H9 (cell line): ENCODE data around the gene GPATCH11. TPM values are rescaled to one million over a fixed set of nuclear protein-coding genes. Genes with fewer than 3 reads are reported as not detected.

ENCODE experiments used
- DNase-seq: peaks from one replicate; pipeline ENCODE4 v3.0.0-alpha.2; 2017
- H2AFZ ChIP-seq: one replicate; pipeline ENCODE4 v1.6.1; 2013; ENCODE audit warnings: mild to moderate bottlenecking, low read length, control low read depth, moderate library complexity
- H2AK5ac ChIP-seq: 2 replicates; pipeline ENCODE4 v1.6.1; 2013; ENCODE audit warnings: low read length, control low read depth, mixed read lengths; ENCODE audit not compliant: insufficient read length
- H2BK120ac ChIP-seq: one replicate; pipeline ENCODE4 v1.6.1; 2013; ENCODE audit warnings: low read depth, mild to moderate bottlenecking, low read length, control low read depth, inconsistent platforms; ENCODE audit not compliant: poor library complexity, severe bottlenecking
- H2BK12ac ChIP-seq: 2 replicates; pipeline ENCODE4 v1.6.1; 2013; ENCODE audit warnings: low read length, control low read depth, mixed read lengths, low read depth; ENCODE audit not compliant: insufficient read length
- H2BK15ac ChIP-seq: 2 replicates; pipeline ENCODE4 v1.6.1; 2013; ENCODE audit warnings: low read depth, low read length, control low read depth
- H2BK20ac ChIP-seq: one replicate; pipeline ENCODE4 v1.6.1; 2013; ENCODE audit warnings: low read depth, mild to moderate bottlenecking, low read length, control low read depth, inconsistent platforms; ENCODE audit not compliant: poor library complexity, severe bottlenecking
- H2BK5ac ChIP-seq: 2 replicates; pipeline ENCODE4 v1.6.1; 2013; ENCODE audit warnings: low read length, control low read depth, mixed read lengths; ENCODE audit not compliant: insufficient read length
- H3K14ac ChIP-seq: 2 replicates; pipeline ENCODE4 v1.6.1; 2013; ENCODE audit warnings: low read length, control low read depth; ENCODE audit not compliant: insufficient read depth
- H3K18ac ChIP-seq: 2 replicates; pipeline ENCODE4 v1.6.1; 2013; ENCODE audit warnings: low read depth, mild to moderate bottlenecking, mixed read lengths, low read length, control low read depth; ENCODE audit not compliant: insufficient read length
- H3K23ac ChIP-seq: 2 replicates; pipeline ENCODE4 v1.6.1; 2013; ENCODE audit warnings: low read length, control low read depth, mixed read lengths, low read depth; ENCODE audit not compliant: insufficient read length
- H3K23me2 ChIP-seq: 2 replicates; pipeline ENCODE4 v1.6.1; 2013; ENCODE audit warnings: low read depth, mild to moderate bottlenecking, mixed read lengths, low read length, control low read depth; ENCODE audit not compliant: insufficient read length, poor library complexity, severe bottlenecking
- H3K27ac ChIP-seq: 2 replicates; pipeline ENCODE4 v1.5.1; 2013; ENCODE audit warnings: low read length, control low read depth, mixed read lengths, low read depth; ENCODE audit not compliant: insufficient read length
- H3K27me3 ChIP-seq: 2 replicates; pipeline ENCODE4 v1.6.1; 2013; ENCODE audit warnings: low read length, control low read depth, inconsistent platforms; ENCODE audit not compliant: insufficient read depth
- H3K4ac ChIP-seq: 2 replicates; pipeline ENCODE4 v1.6.1; 2013; ENCODE audit warnings: low read depth, mild to moderate bottlenecking, control low read depth, inconsistent platforms, low read length, moderate library complexity
- H3K4me1 ChIP-seq: 2 replicates; pipeline ENCODE4 v1.6.1; 2013; ENCODE audit warnings: low read length, control low read depth, inconsistent platforms; ENCODE audit not compliant: insufficient read depth
- H3K4me2 ChIP-seq: 2 replicates; pipeline ENCODE4 v1.6.1; 2013; ENCODE audit warnings: low read length, control low read depth, mixed read lengths; ENCODE audit not compliant: insufficient read length, insufficient read depth
- H3K56ac ChIP-seq: 2 replicates; pipeline ENCODE4 v1.6.1; 2013; ENCODE audit warnings: low read depth, mild to moderate bottlenecking, mixed read lengths, low read length, control low read depth; ENCODE audit not compliant: insufficient read length
- H3K79me1 ChIP-seq: 2 replicates; pipeline ENCODE4 v1.6.1; 2013; ENCODE audit warnings: low read depth, mild to moderate bottlenecking, moderate library complexity, low read length, control low read depth, inconsistent platforms; ENCODE audit not compliant: insufficient read depth, poor library complexity, severe bottlenecking
- H3K79me2 ChIP-seq: 2 replicates; pipeline ENCODE4 v1.6.1; 2013; ENCODE audit warnings: low read length, control low read depth, inconsistent platforms; ENCODE audit not compliant: insufficient read depth
- H3K9ac ChIP-seq: 2 replicates; pipeline ENCODE4 v1.6.1; 2013; ENCODE audit warnings: low read length, control low read depth, mixed read lengths; ENCODE audit not compliant: insufficient read length; ENCODE audit errors: extremely low read depth
- H3K9me3 ChIP-seq: one replicate; pipeline ENCODE4 v1.6.1; 2013; ENCODE audit warnings: low read depth, low read length, inconsistent platforms; ENCODE audit not compliant: control insufficient read depth
- H3T11ph ChIP-seq: one replicate; pipeline ENCODE4 v1.6.1; 2013; ENCODE audit warnings: mild to moderate bottlenecking, low read length, control low read depth, inconsistent platforms
- H4K20me1 ChIP-seq: one replicate; pipeline ENCODE4 v1.6.1; 2013; ENCODE audit not compliant: control insufficient read depth, insufficient read length, insufficient read depth
- H4K5ac ChIP-seq: 2 replicates; pipeline ENCODE4 v1.6.1; 2013; ENCODE audit warnings: low read depth, mild to moderate bottlenecking, mixed read lengths, low read length, control low read depth; ENCODE audit not compliant: insufficient read length
- H4K8ac ChIP-seq: replicated peaks from 2 replicates; pipeline ENCODE4 v1.6.1; 2013; ENCODE audit warnings: low read length, control low read depth, mixed read lengths, low read depth; ENCODE audit not compliant: insufficient read length
- H4K91ac ChIP-seq: 2 replicates; pipeline ENCODE4 v1.6.1; 2013; ENCODE audit warnings: low read depth, mild to moderate bottlenecking, moderate library complexity, mixed read lengths, low read length, control low read depth; ENCODE audit not compliant: insufficient read length
- H3K27ac Mint-ChIP-seq, 3 experiments: 2 replicates in 2 of 3; 3 replicates in 1 of 3; pipeline ENCODE4 v1.8.0; 2020 to 2021; ENCODE audit warnings: mixed read lengths in 3 of 3, mild to moderate bottlenecking in 1 of 3, moderate library complexity in 1 of 3
- H3K27me3 Mint-ChIP-seq: 2 replicates; pipeline ENCODE4 v1.8.0; 2021; ENCODE audit warnings: low read depth, mild to moderate bottlenecking, moderate library complexity, mixed read lengths
- H3K36me3 Mint-ChIP-seq, 3 experiments: 2 replicates in 2 of 3; 3 replicates in 1 of 3; pipeline ENCODE4 v1.8.0; 2020 to 2021; ENCODE audit warnings: low read depth in 3 of 3, mixed read lengths in 3 of 3; ENCODE audit not compliant: insufficient read depth in 1 of 3
- H3K4me1 Mint-ChIP-seq, 2 experiments: 2 replicates each; pipeline ENCODE4 v1.8.0; 2020; ENCODE audit warnings: mixed read lengths in 2 of 2
- H3K4me3 Mint-ChIP-seq, 2 experiments: 2 replicates in 1 of 2; 3 replicates in 1 of 2; pipeline ENCODE4 v1.8.0; 2020 to 2021; ENCODE audit warnings: mild to moderate bottlenecking in 2 of 2, mixed read lengths in 2 of 2, moderate library complexity in 1 of 2
- H3K9me3 Mint-ChIP-seq, 2 experiments: 2 replicates in 1 of 2; 3 replicates in 1 of 2; pipeline ENCODE4 v1.8.0; 2020; ENCODE audit warnings: mild to moderate bottlenecking in 2 of 2, mixed read lengths in 2 of 2, moderate library complexity in 1 of 2
- WGBS: extraction: QIAGEN DNeasy Blood & Tissue Kit; methylation state at CpG from one replicate; pipeline ENCODE4 v1.1.7; 2013; ENCODE audit warnings: missing lambda C conversion rate, low lambda C conversion rate, mixed read lengths; ENCODE audit not compliant: insufficient read length; ENCODE audit errors: extremely low coverage; 5-methylcytosine and 5-hydroxymethylcytosine counted together
- total RNA-seq: library from RNA; stranded (reverse); gene quantifications from 2 replicates; pipeline ENCODE4 v1.2.1, GENCODE V29; 2021
- TF ChIP-seq, protein P1 (sequence below): fragments of 200-600 bp; sonication (generic); conservative IDR thresholded peaks from 3 replicates; pipeline ENCODE4 v1.8.0; 2021; ENCODE audit warnings: antibody characterized with exemption, mild to moderate bottlenecking

Gene GPATCH11
- total RNA-seq, 1 experiment from 2014 or later, result 3.1 TPM

- Histone ChIP-seq H3K27me3 (no peaks in the 10 kb centered on the region), H2BK20ac (no peak overlapping the region), H3K4me2 (no peak overlapping the region), H3K9me3 (no peaks in the 10 kb centered on the region), H2BK12ac (no peak overlapping the region), H3K4ac (no peak overlapping the region), H3K79me2 (no peaks in the 10 kb centered on the region), H2AK5ac (no peak overlapping the region), H3K56ac (no peak overlapping the region), H3K14ac (no peak overlapping the region), H2BK120ac (no peak overlapping the region), H3K27ac (no peak overlapping the region), H4K8ac (no peak overlapping the region), H3K18ac (no peak overlapping the region), H2BK5ac (no peak overlapping the region), H3K23ac (no peak overlapping the region), H2AFZ (no peak overlapping the region), H3K9ac (no peak overlapping the region), H4K91ac (no peak overlapping the region), H4K20me1 (no peaks in the 10 kb centered on the region), H3K79me1 (no peaks in the 10 kb centered on the region), H3T11ph (no peak overlapping the region), H4K5ac (no peak overlapping the region), H3K23me2 (no peaks in the 10 kb centered on the region), H2BK15ac (no peak overlapping the region), H3K4me1 (no peaks in the 10 kb centered on the region)
- no peaks in the 10 kb centered on the region for H3K27me3 Mint-ChIP-seq
- no peak for DNase-seq
- H3K4me1 Mint-ChIP-seq, result no peaks in the 10 kb centered on the region
- no peaks in the 10 kb centered on the region; a peak in 2 of 5 replicates for H3K9me3 Mint-ChIP-seq
- no CpG with 5 or more reads among the region's 6 CpGs for WGBS
- peaks cover 30 to 54% (median 51%) of the 10 kb centered on the region in 3 experiments for H3K36me3 Mint-ChIP-seq
- H3K4me3 Mint-ChIP-seq, result no peak overlapping the region
- TF ChIP-seq, protein P1, sequence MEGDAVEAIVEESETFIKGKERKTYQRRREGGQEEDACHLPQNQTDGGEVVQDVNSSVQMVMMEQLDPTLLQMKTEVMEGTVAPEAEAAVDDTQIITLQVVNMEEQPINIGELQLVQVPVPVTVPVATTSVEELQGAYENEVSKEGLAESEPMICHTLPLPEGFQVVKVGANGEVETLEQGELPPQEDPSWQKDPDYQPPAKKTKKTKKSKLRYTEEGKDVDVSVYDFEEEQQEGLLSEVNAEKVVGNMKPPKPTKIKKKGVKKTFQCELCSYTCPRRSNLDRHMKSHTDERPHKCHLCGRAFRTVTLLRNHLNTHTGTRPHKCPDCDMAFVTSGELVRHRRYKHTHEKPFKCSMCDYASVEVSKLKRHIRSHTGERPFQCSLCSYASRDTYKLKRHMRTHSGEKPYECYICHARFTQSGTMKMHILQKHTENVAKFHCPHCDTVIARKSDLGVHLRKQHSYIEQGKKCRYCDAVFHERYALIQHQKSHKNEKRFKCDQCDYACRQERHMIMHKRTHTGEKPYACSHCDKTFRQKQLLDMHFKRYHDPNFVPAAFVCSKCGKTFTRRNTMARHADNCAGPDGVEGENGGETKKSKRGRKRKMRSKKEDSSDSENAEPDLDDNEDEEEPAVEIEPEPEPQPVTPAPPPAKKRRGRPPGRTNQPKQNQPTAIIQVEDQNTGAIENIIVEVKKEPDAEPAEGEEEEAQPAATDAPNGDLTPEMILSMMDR, result no peak
- no peak overlapping the region for H3K27ac Mint-ChIP-seq
These were observed 48.6 kb downstream of the GPATCH11 start for GRCh38 chr2:37132914-37133313.
